Ovary (tissue), 9 donors: ENCODE measurements around the gene HLA-DQB1. TPM values are rescaled to one million over a fixed set of nuclear protein-coding genes. Genes with fewer than 3 reads are reported as not detected.
"Not testable (repeated sequence)": the region's sequence is repeated elsewhere in the genome, so short reads cannot be mapped to it uniquely, and the experiment has no call there.

Experiments used
- DNase-seq, 5 donors: peaks; one replicate each; pipeline ENCODE4 v3.0.0-alpha.2; 2019 to 2020
- H3K27ac ChIP-seq, 2 donors: fragments of 200-600 bp; one replicate each; pipeline versions ENCODE4 v1.5.1 to v1.8.0; 2019 to 2022
- H3K27me3 ChIP-seq: fragments of 200-600 bp; one replicate; pipeline ENCODE4 v1.8.0; 2022
- H3K36me3 ChIP-seq: fragments of 200-600 bp; sonication (generic); one replicate; pipeline ENCODE4 v1.5.1; 2019
- H3K4me1 ChIP-seq: one replicate; pipeline ENCODE4 v1.8.1; 2013; ENCODE audit warnings: mild to moderate bottlenecking, moderate library complexity; ENCODE audit not compliant: insufficient read depth
- H3K4me3 ChIP-seq: fragments of 200-600 bp; sonication (generic); one replicate; pipeline ENCODE4 v1.5.1; 2017
- H3K9me3 ChIP-seq, 2 donors: fragments of 200-600 bp in 1 of 2; sonication (generic) in 1 of 2; one replicate each; pipeline versions ENCODE4 v1.5.1 to v1.8.1; 2013 to 2019; ENCODE audit warnings: mild to moderate bottlenecking in 1 of 2, moderate library complexity in 1 of 2
- EP300 ChIP-seq: sonication (generic); formaldehyde crosslinking; IDR thresholded peaks from one replicate; pipeline ENCODE4 v1.6.1; 2017; ENCODE audit warnings: antibody characterized with exemption
- POLR2A ChIP-seq: fragments of 450-650 bp; IDR thresholded peaks from one replicate; pipeline ENCODE4 v1.6.1; 2017; ENCODE audit warnings: antibody characterized with exemption, mild to moderate bottlenecking, moderate library complexity
- WGBS, 3 donors: extraction: QIAGEN DNeasy Blood & Tissue Kit in 1 of 3; methylation state at CpG; one replicate each; pipeline versions ENCODE4 v1.1.5 to v1.1.7; 2013 to 2017; 5-methylcytosine and 5-hydroxymethylcytosine counted together
- intact Hi-C, 4 donors: fragments of 100-400 bp; cut with DNase I; formaldehyde crosslinking; loops; one replicate each; pipeline versions ENCODE4 v1.11.0 to v1.15.1; 2022 to 2023
- polyA plus RNA-seq, 2 donors: library from polyadenylated mRNA; stranded (reverse); fragments of 200-250 nt in 1 of 2; fragments of 350-450 nt in 1 of 2; fragmentation: Illumina TruSeq in 1 of 2; extraction: RNeasy Lipid Tissue Mini Kit (QIAGEN cat#74804) in 1 of 2; gene quantifications; one replicate each; pipeline ENCODE4 v1.2.3, GENCODE V29; 2013 to 2014
- total RNA-seq, 7 donors: library from RNA; depleted of rRNA in 2 of 7; stranded (reverse); fragments of >200 nt in 2 of 7; fragmentation: NEBNext Ultra II Directional in 3 of 7; extraction: Animal tissue kit (Norgen Biotek cat#: 25700) in 3 of 7; gene quantifications; one replicate each; pipeline versions ENCODE4 v1.1.0 to v1.2.4, GENCODE V29; 2016 to 2023
- TF ChIP-seq, protein P1 (sequence below), 3 donors: fragments of 450-650 bp in 2 of 3; fragments of 200-600 bp in 1 of 3; IDR thresholded peaks; one replicate each; pipeline versions ENCODE4 v1.5.1 to v1.8.0; 2016 to 2022; ENCODE audit warnings: antibody characterized with exemption in 3 of 3, mild to moderate bottlenecking in 1 of 3
- donor health status: DM: no; HTN: no; CAD: no; lungs with moderate emphysema.
- donor health status: DM: no; HTN: no; CAD: no.
- donor health status: Bipolar disorder and iron deficiency.
- donor health status: DM: yes; HTN: yes; CAD: no.
- donor health status: DM: no; HTN: no; CAD: no.
- donor health status: DM: yes; HTN: yes; CAD: no.

Gene HLA-DQB1
- total and polyA plus RNA-seq, 9 donors = 0.36 to 28.5 (median 7.7) TPM

DNA sequence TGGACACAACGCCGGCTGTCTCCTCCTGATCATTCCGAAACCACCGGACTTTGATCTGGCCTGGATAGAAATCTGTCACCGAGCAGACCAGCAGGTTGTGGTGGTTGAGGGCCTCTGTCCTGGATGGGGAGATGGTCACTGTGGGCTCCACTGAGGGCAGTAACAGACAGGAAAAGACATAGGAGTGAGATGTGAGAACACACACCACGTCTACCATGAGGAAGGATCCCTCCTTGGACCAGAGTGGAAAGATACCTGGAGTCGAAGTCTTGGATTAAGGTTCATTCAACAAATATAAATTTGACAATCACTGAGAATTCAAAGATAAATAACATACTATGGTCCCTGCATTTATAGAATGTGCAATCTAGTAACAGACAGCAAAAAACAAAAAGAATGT, 4.4 kb downstream of the HLA-DQB1 start:
- H3K4me1 ChIP-seq = peaks cover 3% of the 10 kb centered on the region
- intact Hi-C loops = no loop called here
- no peak overlapping the region for H3K27ac ChIP-seq
- no peaks in the 10 kb centered on the region for H3K9me3 ChIP-seq
- WGBS, 3 donors = 60 to 94% (median 74%) methylated on average over 6 to 7 of the region's 7 CpGs
- H3K36me3 ChIP-seq = no peaks in the 10 kb centered on the region
- TF ChIP-seq, protein P1, sequence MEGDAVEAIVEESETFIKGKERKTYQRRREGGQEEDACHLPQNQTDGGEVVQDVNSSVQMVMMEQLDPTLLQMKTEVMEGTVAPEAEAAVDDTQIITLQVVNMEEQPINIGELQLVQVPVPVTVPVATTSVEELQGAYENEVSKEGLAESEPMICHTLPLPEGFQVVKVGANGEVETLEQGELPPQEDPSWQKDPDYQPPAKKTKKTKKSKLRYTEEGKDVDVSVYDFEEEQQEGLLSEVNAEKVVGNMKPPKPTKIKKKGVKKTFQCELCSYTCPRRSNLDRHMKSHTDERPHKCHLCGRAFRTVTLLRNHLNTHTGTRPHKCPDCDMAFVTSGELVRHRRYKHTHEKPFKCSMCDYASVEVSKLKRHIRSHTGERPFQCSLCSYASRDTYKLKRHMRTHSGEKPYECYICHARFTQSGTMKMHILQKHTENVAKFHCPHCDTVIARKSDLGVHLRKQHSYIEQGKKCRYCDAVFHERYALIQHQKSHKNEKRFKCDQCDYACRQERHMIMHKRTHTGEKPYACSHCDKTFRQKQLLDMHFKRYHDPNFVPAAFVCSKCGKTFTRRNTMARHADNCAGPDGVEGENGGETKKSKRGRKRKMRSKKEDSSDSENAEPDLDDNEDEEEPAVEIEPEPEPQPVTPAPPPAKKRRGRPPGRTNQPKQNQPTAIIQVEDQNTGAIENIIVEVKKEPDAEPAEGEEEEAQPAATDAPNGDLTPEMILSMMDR (IDR thresholded peaks at IDR 0.05) = no peak
- TF ChIP-seq POLR2A (no peak), EP300 (no peak)
- H3K27me3 ChIP-seq = no peaks in the 10 kb centered on the region
- no peak overlapping the region for H3K4me3 ChIP-seq
- DNase-seq = no peak

DNA sequence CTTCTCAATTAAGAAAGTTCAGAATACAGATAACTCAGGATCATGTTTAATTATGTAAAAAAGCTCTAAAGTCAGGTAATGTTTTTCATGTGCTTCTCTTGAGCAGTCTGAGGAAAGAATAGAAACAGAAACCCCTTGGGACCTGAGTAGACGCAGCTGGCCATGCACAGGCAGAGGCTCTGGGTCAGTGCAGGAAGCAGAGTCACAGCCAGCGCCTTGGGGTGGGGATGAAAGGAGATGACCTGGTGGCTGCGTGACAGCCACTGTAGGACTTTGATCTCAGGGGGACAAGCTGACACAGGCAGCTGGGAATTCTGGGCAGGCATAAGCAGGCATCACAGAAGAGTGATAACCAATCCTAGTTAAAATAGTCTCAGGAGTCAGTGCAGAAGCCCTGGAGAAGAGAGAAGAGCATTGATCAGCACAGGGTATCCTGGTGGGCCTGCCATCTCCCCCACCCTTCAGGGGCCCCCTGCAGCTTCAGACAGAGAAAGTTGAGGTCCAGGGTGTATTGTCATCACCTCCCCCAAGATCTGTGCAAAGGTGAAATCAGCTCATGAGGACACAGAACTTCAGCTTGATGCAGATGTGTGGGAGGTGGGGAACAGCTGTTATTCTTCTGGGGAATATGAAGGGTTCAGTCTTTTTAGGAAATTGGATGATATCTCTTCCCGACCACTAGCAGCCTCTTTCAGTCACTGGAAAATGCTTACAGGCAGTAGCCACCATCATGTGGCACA, 6.4 kb downstream of the HLA-DQB1 start:
- H3K36me3 ChIP-seq = no peaks in the 10 kb centered on the region
- H3K27ac ChIP-seq = no peak overlapping the region
- no peaks in the 10 kb centered on the region for H3K9me3 ChIP-seq
- H3K27me3 ChIP-seq = no peaks in the 10 kb centered on the region
- TF ChIP-seq EP300 (no peak), POLR2A (no peak)
- TF ChIP-seq, protein P1 (IDR thresholded peaks at IDR 0.05) = no peak
- no peak for DNase-seq
- H3K4me1 ChIP-seq = peaks cover 3% of the 10 kb centered on the region
- 33 to 48% (median 40%) methylated on average over 4 of the region's 4 CpGs for WGBS, 3 donors
- H3K4me3 ChIP-seq = no peak overlapping the region
- intact Hi-C loops = no loop called here

DNA sequence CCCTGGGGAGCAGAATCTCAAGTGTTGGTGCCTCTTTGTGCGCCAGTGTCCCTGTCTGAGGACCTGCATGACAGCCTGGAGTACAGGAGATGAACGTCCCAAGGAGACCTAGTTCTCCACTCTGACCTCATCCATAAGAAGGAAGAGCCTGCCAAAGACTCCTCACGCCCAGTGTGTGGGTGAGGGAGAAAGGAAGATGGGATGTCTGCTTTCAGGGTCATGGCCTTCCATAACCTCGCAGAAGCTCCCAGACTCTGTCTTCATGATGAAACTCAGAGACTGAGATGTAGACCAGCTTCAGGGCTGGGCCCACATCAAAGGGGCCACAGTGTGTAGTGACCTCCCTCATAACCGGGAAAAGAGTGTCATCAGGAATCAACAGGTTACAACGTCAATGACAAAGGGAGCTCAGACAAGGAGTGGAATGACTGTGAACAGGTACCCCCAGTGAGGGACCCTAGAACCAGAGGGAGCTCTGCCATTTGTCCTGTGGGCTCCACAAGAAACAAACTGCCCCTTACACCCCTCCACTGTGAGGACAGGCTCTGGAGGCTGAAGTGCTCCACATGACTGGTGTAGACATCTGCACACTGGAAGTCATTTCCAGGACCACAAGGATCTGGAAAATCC, 8.1 kb downstream of the HLA-DQB1 start:
- intact Hi-C loops = no loop called here
- Histone ChIP-seq H3K4me1 (no peaks in the 10 kb centered on the region), H3K27me3 (no peaks in the 10 kb centered on the region), H3K27ac (no peak overlapping the region), H3K4me3 (no peak overlapping the region), H3K9me3 (no peaks in the 10 kb centered on the region), H3K36me3 (no peaks in the 10 kb centered on the region)
- DNase-seq = no peak
- TF ChIP-seq POLR2A (no peak), EP300 (no peak)
- TF ChIP-seq, protein P1 (IDR thresholded peaks at IDR 0.05) = no peak
- 40 to 69% (median 59%) methylated on average over 6 of the region's 6 CpGs for WGBS, 3 donors

DNA sequence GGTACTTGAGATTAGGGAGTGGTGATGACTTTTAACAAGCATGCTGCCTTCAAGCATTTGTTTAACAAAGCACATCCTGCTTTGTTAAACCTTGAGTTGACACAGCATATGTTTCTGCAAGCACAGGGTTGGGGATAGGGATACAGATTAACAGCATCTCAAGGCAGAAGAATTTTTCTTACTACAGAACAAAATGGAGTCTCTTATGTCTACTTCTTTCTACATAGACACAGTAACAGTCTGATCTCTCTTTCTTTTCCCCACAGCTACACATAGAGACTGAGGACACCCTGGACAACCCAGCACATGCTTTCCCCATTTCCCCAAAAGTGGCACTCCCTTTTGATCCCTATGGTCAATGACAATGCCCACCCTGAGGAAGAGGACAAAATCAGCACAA, 8.6 kb downstream of the HLA-DQB1 start:
- H3K27me3 ChIP-seq, H3K36me3 ChIP-seq, H3K27ac ChIP-seq, H3K4me1 ChIP-seq, H3K4me3 ChIP-seq, DNase-seq, intact Hi-C loops, H3K9me3 ChIP-seq: not testable (repeated sequence)

DNA sequence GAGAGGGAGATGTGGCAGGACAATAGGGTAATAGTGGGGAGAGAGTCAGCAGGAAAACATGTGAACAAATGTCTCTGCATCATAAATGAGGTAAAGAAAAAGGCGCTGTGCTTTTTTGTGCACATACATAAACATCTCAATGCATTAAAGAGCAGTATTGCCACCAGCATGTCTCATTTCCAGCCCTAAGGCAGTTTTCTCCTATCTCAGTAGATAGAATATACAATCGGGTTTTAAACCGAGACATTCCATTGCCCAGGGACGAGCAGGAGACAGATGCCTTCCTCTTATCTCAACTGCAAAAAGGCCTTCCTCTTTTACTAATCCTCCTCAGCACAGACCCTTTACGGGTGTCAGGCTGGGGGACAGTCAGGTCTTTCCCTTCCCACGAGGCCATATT, 9.1 kb downstream of the HLA-DQB1 start:
- H3K4me1 ChIP-seq, H3K4me3 ChIP-seq, H3K9me3 ChIP-seq, DNase-seq, H3K36me3 ChIP-seq, H3K27ac ChIP-seq, H3K27me3 ChIP-seq, intact Hi-C loops: not testable (repeated sequence)
- WGBS, 3 donors = 34 to 100% methylated on average over 1 to 5 of the region's 6 CpGs; no CpG with 5 or more reads in 1 of the 3 donors
